ENCODE results near the gene AKR7A3.
A peak's percentile ranks its signal among the peaks of the same experiment; 100 is the strongest.

The AKR7A3 gene
- total RNA-seq = 0 to 0.54 reads per million in 2 donors

DNA sequence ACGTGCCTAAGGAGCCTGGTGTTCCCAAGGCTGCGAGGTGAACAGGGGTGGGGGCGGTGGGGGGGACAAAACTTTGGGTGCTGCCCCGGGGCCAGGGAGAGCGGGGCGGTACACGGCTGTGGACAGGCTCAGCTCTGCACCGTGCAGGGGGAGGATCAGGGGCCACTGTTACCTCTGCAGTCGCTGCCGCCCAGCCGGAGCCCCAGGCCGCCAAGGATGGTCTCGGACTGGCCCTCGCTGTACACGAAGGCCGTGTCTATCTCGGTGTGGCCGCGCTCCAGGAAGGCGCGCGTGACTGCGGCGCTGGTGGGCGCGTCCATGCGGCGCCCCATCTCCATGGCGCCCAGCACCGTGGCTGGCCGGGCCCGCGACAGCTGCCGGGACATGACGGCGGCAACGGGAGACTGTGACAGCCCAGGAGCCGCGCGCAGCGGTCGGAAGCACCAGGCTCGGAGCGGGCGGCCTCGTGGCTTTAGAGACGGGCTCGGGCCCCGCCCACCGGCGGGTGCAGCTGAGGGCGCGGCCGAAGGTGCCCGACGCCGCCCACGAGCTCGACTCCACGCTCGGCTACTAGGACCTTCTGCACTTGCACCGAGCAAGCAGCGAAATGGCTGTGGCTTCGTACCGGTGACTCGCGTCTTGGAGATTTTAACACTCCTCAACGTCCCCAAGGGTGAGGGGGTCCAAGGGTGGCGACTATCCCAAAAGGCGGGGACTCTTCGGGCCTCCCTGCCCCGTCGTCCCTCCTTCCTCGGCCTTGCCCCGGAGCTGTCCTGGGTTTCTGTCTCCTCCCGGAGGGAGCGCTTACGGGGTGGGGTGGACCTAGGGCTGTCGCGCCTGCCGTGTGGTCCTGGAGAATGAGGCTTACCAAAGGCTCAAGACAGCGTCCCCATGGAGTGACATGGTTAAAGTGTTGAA, at the start of gene AKR7A3:
AKR7A3 (minus strand) TSS at position 447 of the 918 bp plus-strand sequence; CDS start at position 386, 61 bp downstream.
- peak in 4 of 5 experiments; percentile 40 to 77 (median 44) for DNase-seq

GRCh38 chr1:19338323-19338762, 49.8 kb upstream of the AKR7A3 start:
- DNase-seq = no peak

DNA sequence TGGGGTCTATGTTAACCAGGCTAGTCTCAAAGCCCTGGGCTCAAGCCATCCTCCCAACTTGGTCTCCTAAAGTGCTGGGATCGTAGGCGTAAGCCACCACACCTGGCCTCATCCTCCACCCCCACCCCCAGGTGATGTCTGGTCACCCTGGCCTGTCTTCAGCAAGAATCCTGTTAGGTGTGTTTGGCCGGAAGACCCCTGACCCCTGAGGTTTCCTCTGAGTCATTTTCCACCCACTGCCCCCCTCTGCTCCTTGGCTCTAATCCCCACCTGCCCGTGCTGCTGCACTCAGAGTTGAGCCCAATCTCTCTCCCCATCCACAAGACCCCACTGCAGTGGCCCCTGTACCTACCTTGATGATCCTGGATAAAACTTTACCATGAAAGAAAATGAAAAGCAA, 48.7 kb upstream of the AKR7A3 start:
- DNase-seq = no peak

- DNase-seq = peak in 1 of 5 experiments; percentile 43
Observed at GRCh38 chr1:19336543-19336942, 48.0 kb upstream of the AKR7A3 start.

DNA sequence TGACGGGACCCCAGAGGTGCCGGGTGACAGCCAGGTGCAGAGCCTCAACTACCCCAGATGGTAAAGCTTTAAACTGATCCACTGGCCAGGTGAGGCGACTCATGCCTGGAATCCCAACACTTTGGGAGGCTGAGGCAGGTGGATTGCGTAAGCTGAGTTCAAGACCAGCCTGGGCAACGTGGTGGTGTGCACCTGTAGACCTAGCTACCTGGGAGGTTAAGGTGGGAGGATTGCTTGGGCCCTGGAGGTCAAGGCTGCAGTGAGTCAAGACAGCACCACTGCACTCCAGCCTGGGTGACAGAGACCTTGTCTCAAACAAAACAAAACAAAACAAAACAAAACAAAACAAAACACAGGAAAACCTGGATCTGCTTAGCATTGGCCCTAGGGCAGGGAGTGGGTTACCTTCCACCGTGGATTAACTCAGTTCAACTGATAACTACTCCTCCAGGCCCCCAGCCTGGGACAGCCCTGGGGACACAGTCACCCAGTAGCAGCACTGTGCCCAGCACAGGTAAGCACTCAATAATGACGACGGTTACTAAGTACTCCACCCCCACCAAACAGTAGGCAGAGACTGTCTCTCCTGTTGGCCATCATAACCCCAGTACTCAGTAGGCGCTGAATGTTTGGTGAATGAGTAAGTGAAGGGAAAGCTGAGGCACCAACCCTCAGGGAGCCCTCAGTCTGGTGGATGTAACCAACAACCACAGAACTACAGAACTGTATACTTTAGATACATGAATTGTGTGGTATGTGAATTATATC, 45.2 kb upstream of the AKR7A3 start:
- no peak for DNase-seq

DNA sequence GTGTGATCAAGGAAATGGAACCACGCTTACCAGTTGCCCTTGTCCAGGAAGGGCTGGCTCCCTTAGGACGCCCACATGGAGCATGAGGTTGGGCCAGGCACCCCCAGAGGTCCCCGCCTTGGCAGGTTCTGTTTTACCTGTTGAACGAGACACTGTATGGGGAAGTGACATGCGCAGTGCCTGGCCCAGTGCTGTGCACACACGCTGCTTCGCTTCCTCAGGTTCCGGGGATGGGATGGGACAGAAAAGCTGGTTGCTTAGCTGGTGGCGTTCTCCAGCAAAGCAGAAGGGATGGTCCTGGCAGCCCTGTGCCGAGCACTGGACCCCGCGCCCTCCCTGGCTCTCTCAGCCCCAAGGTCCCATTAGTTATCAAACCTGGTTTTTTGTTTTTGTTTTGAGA, 44.3 kb upstream of the AKR7A3 start:
- no peak for DNase-seq

- no peak for DNase-seq
Observed at GRCh38 chr1:19331262-19331878, 42.8 kb upstream of the AKR7A3 start.

DNA sequence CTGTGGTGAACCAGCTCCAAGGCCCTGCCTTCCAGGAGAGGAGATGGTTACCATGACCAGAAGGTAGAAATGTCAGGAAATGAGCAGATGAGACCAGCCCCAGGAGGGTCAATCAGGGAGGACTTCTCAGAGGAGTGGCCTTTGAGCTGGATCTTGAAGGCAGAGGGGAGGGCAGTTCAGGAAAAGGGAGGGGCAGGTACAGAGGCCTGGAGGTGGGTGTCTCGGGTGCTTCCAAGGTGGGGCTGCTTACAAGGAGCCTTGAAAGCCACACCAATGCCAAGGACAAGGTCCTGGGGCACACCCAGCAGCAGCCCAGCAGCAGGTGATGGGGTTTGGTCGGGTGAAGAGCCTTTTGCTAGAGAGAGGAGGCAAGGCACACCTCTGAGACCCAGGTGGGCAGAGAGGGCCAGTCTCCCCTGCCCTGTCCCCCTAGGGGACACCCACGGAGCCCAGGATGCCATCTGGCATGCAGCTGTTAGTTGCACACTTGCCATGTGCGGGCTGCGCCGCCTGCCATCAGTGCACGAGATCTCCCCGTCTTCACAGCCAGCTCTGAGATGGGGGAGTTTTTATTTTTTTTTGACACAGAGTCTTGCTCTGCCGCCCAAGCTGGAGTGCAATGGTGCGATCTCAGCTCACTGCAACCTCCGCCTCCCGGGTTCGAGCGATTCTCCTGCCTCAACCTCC, 42.0 kb upstream of the AKR7A3 start:
- no peak for DNase-seq

DNA sequence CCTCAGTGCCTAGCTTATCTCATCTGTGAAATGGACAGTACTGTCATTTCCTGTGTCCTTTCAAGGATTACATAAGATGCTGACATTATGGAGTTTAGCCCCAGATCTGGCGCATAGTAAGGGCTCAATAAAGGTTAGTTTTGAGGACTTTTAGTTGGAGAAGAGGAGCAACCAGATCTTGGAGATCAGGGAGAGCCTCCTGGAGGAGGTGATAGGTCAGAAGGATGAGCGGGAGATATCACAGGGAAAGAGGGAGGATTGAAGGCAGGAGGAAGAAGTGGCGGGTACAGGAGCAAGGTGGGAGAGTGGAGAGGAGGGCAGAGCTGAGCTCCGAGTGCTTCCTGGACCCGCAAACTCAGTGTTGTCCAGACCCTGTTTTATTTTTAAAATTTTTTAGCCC, 41.0 kb upstream of the AKR7A3 start:
- no peak for DNase-seq

GRCh38 chr1:19329188-19329587, 40.6 kb upstream of the AKR7A3 start:
- DNase-seq = no peak

DNA sequence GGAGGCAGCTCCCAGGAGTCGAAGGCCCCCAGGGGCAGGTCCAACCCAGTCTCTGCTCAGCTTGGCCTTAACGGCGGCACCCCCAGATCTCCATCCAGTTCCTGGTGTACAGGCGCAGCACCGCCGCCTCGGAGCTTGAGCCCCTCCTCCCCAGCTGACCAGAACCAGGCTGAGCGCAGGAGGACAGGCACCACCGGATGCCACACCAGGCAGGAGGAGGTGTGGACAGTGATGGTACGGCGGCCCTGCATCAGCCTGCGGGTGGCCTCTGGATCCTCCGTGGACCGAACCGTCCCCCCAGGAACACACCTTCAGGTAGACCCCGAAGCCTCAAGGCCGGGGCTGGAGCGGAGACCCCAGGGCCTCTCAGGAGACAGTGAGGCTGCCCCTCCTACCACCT, 39.9 kb upstream of the AKR7A3 start:
- DNase-seq = no peak

- DNase-seq = no peak
Observed at GRCh38 chr1:19327736-19328135, 39.2 kb upstream of the AKR7A3 start.

DNA sequence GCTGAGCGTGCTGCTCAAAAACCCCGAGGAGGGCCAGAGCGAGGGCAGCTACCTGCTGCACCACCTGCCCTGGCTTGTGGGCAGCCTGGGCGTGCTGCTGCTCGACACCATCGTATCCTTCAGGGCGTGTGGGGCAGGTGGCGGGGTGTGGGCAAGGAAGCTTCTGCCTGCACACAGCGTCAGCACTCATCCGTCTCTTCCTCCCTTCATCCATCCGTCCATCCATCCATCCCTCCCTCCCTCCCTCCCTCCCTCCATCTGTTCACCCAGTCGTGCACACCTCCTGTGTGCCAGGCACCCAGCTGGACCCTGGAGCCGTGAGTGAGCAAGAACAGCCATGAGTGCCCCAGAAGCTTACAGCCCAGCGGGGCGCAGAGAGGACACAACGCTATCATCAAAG, 38.7 kb upstream of the AKR7A3 start:
- no peak for DNase-seq

- no peak for DNase-seq
Observed at GRCh38 chr1:19326748-19327065, 38.1 kb upstream of the AKR7A3 start.

DNA sequence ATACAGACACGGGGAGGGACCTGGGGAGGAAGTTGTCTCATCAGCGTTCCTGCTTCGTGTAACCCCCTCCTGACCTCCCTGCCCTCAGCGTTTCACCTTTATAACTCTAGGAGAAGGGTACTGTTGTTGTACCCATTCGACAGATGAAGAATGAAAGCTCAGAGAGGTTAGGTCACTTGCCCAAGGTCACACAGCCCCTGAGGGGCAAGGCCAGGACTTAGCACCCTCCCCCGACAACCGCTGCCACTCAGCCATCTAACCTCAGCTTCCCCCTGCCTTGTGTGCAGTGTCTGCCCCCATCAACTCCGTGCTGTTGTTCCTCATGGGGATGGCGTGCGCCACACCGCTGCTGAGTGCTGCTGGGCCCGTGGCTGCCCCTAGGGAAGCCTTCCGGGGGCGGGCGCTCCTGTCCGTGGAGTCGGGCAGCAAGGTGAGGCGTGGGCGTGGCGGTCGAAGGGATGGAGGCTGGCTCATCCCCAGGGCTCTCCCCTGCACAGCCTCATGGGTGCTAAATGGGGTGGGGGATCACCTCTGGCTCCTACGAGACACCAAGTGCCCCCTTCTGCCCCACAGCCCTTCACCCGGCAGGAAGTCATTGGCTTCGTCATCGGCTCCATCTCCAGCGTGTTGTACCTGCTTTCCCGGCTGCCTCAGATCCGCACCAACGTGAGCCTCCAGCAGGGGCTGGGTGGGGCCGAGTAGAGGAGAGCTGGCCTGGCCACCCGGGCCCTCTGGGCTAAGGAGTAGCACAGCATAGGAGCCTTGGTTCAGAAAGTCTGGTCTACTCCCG, 37.6 kb upstream of the AKR7A3 start:
- DNase-seq = no peak

GRCh38 chr1:19325368-19325957, 36.9 kb upstream of the AKR7A3 start:
- no peak for DNase-seq

GRCh38 chr1:19324665-19324990, 36.1 kb upstream of the AKR7A3 start:
- no peak for DNase-seq

DNA sequence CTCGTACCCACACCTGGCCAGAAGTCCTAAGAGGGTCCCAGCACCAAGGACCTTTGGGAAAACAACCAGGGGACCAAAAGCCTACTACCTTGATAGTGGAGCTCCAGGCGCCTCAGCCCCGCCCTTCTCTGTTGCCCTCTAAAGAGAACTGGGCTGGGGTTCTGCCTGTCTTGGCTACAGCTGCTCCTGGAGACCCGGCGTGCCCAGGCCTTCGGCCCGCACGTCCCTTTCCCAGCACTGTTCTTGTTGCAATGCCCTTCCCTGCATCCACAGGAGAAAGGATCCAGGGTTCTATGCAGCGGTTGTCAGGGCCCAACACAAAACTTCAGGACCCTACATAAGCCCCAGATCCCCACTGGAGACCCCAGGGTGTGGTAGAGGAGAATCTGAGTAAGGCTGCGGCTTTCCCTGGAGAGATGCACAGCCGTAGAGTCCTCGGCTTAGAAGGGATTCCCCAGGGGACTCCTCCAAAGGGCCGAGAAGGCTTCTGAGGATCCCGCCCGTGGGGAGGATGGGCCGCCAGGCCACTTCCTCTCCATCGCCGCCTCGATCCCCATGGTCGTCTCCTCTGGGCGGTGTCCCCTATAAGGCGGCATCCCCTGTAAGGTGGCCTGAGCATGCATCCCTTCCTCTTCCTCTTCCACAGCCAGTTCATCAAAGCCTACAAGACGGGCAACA, 35.6 kb upstream of the AKR7A3 start:
- no peak for DNase-seq

- DNase-seq = no peak
Observed at GRCh38 chr1:19322481-19322880, 33.9 kb upstream of the AKR7A3 start.

DNA sequence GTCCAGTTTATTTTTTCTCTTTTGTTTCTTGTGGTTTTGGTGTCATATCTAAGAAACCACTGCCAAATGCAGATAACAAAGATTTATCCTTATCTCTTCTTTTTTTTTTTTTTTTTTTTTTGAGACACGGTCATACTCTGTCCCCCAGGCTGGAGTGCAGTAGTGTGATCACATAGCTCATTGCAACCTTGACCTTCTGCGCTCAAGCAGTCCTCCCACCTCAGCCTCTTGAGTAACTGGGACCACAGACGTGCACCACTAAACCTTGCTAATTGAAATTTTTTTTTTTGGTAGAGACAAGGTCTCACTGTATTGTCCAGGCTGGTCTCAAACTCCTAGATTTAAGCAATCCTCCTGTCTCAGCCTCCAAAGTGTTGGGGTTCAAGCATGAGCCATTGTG, 32.5 kb upstream of the AKR7A3 start:
- no peak for DNase-seq

GRCh38 chr1:19319196-19319595, 30.6 kb upstream of the AKR7A3 start:
- no peak for DNase-seq

Data from T-helper 2 cell (primary cell).